DMS 273 treated with DMSO at 0.1 percent for 48 hours (cell line): ENCODE measurements around the gene MPO.

Experiments
- DNase-seq: peaks from one replicate; lab custom pipeline; 2025; lab: John Stamatoyannopoulos, UW

The MPO gene

DNA sequence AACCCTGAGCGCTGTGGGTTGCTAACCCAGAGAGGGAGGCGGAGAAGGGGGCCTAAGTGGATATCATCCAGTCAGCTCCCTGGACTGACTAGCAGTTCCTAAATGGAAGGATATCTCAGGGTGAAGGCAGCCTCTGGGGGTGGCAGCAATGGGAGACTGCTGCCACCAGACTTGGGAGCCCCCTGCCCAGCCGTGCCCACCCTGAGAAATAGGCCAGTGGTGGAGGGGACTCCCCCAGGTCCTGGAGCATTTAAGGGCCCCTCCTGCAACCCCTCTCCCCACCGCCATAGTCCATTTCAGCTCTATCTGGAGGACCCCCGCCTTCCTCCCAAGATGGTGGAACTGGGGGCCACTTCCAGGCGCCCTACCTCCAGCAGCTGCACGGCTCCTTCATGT is 39.4 kb upstream of the MPO start:
- DNase-seq, result no peak

GRCh38 chr17:58319173-58320162 is 38.7 kb upstream of the MPO start:
- no peak for DNase-seq

DNA sequence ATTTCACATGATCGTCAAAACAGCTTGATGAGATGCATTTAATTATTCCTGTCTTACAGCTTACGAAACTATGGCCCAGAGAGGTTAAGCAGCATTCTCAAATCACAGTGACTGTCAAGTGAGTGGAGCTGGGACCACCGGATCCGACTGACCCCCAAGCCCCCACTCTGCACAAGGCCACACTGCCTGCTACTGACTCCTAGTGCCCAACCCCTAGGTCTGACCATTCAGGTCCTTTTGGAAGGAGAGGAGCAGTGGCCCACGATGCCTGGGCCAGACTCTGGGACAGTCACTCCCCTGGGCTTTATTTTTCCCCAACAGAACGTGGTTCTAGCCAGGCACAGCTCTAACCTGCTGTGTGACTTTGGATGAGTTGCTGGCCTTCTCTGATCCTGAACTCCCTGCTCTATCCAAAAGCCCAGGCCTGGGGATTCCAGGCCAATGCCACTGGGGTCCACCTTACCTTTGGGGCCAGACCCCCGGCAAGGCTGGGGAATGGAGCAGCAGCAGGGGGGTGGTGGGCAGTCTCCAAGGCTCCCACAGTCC is 38.0 kb upstream of the MPO start:
- no peak for DNase-seq

DNA sequence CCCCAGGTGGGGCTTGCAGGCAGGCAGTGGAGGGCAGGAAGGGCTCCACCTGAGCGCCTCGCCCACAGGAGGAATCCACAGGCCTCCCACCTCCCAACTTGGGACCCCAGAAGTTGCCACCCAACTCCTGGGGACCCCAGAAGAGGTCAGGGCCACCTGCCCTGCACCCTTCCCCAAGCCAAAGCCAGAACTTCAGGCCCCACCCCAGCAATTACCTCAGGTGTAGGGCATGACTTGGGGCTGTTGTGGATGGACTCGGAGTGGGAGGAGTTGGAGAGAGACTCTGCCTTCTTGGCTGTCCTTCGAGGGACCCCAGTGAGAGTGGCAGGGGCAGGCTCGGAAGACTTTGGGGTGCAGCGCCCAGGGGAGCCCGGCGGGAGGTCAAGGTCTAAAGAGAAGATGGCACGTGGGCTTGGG is 37.3 kb upstream of the MPO start:
- no peak for DNase-seq

- DNase-seq, result peak; percentile 34
These were observed 36.8 kb upstream of the MPO start for GRCh38 chr17:58317421-58318064.

DNA sequence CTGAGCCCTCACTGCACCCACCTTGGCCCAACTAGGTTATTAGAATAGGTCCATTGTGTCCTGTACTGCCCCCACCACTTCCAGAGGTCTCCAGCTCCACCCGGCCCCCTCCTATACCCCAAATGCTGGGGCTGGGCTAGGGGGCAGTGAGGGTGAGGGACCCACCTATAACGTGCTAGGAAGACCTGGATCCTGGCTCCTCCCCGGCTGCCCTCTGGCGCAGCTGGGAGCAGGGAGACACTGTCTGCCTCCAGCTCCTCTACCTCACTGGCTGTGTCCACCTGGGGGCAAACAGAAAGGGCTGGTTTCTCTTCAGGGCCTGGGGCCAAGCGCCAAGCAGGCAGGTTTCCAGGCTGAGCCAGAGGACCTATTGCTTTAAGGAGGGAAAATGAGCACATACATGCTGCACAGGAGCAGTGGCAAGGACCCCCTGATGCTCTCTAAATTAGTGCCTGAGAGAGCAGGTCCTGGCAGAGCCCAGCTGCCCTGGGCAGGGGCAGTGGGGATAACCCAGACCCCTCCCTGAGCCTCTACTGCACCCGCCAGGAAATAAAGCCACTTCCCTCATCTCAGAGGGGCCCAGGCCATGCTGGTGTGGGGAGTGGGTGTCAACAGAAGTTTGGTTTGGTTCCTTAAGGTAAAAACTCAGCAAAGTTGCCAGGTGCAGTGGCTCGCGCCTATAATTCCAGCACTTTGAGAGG is 35.7 kb upstream of the MPO start:
- DNase-seq, result no peak

DNA sequence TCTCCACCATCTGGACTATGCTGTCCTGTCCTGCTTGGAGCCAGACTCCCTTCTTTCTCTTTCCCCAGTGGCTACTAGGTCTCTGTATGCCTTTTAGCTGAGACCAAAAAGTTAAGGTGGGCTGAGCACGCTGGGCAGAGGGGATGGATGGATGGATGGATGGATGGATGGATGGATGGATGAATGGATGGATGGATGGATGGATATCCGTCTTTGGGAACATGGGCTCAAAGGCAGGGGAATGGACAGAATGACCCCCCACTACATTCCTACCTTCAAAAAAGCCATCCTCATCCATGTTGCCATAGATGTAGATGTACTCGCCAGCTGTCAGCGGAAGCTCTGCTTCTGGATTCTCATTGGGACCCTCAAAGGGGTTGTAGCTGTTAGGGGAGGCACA is 35.0 kb upstream of the MPO start:
- no peak for DNase-seq

- DNase-seq, result no peak
These were observed 34.6 kb upstream of the MPO start for GRCh38 chr17:58315281-58315711.

DNA sequence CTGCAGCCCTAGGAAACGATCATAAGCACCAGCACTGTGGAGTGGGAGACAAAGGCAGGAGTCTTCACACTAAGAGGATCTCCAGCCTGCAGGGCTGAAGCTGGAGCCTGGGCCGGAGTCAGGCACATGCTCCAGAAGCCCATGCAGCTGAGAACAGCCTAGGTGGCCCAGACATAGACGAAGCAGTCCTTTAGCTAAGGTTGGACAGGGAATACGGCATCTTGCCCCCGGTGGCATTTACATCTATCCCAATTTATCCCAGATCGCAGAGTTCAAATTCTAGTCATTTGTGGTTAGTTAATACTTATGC is 33.9 kb upstream of the MPO start:
- no peak for DNase-seq

DNA sequence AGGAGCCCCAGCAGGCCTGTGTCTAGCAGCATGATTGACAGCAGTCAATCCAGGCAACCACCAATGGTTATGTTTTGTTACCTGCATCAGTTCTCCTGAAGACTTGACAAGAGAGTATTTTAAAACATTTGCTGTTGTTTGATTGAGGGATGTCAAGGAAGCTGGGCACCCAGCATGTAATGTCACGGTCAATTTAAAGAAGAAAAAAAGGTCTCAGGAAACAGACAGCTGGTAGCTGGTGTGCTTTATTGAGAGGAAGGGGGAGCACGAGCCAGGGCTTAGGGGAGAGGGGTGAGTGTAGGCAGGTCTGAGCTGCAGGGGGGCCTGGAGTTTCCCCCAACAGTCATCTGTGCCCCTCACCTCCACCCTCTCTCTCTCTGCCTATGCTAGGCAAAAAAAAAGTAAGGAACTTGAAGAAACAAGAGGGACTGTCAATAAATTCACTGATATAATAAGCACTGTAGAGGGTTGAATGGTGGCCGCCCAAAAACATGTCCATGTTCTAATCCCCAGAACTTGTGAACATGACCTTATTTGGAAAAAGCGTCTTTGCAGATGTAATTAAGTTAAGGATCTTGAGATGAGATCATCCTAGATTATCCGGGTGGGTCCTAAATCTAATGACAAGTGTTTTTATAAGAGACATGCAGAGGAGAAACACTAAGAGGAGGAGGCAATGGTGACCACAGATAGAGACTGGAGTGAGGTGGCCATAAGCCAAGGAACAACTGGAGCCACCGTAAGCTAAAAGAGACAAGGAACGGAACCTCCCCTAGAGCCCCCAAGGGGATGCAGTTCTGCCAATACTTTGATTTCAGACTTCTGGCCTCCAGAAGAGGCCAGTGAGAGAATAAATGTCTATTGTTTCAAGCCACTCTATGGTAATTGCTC is 33.3 kb upstream of the MPO start:
- DNase-seq, result no peak

DNA sequence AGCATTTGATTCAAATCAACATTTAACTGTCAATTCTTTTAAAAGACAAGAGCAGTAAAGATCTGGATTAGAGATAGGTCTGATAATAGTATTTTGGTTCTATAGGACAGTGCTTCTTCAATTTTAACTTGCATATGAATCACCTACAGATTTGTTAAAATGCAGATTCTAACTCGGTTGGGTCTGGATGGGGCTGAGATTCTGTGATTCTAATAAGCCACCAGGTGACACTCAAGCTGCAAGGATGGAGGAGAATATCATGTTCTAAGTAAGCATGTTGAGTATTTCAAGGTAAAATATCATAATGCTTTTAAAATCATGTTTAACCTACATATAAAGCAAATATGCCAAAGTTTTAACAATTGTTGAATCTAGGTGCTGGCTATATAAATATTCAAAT is 32.1 kb upstream of the MPO start:
- DNase-seq, result no peak

DNA sequence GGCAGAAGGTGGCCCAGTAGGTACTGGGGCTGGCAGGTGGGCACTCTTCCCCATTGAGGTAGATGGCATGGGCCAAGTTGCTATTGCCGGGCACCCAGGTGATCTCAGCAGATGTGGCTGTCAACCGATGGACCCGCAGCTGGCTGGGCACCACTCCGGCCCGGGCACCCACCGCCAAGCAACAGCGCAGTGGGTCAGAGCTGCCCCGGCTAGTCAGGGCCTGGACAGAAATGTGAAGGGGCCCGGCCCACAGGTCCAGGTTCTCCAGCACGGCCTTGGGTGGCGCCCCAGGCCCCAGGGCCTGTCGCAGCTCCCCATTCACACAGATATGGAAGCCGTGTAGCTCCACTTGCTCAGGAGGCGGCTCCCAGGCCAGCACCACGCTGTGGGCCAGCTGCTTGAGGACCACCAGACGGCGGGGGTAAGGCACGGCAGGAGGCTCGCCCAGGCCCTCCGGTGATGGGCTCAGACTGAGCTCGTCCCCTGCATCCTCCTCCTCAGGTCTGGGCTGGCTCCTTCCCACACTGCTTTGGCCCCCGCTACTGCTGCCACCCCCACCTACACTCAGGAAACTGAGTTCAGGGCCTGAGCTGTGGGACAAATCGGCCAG is 31.4 kb upstream of the MPO start:
- DNase-seq, result no peak

DNA sequence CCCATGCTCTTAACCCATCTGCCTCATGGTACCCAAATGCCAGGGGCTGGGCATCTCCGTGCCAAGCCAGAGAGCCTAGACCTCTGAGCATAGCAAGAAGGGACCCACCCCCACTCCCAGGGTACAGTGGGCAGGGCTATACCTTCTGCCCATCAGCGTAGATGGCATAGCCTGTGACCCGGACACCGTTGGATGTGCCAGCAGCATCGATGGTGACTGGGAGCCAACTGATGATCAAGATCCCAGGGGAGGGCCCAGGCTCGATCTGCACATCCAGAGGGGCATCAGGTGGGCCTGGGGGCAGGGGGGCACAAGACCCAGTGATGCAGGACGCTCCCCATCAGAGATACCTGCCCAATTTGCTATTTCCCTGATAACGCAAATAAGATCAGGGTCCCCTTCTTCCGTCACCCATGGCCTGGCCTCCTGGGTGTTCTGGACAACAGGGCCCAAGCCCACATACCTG is 30.7 kb upstream of the MPO start:
- no peak for DNase-seq

- no peak for DNase-seq
These were observed 30.0 kb upstream of the MPO start for GRCh38 chr17:58310511-58311428.

GRCh38 chr17:58309918-58310259 is 29.2 kb upstream of the MPO start:
- DNase-seq, result no peak

DNA sequence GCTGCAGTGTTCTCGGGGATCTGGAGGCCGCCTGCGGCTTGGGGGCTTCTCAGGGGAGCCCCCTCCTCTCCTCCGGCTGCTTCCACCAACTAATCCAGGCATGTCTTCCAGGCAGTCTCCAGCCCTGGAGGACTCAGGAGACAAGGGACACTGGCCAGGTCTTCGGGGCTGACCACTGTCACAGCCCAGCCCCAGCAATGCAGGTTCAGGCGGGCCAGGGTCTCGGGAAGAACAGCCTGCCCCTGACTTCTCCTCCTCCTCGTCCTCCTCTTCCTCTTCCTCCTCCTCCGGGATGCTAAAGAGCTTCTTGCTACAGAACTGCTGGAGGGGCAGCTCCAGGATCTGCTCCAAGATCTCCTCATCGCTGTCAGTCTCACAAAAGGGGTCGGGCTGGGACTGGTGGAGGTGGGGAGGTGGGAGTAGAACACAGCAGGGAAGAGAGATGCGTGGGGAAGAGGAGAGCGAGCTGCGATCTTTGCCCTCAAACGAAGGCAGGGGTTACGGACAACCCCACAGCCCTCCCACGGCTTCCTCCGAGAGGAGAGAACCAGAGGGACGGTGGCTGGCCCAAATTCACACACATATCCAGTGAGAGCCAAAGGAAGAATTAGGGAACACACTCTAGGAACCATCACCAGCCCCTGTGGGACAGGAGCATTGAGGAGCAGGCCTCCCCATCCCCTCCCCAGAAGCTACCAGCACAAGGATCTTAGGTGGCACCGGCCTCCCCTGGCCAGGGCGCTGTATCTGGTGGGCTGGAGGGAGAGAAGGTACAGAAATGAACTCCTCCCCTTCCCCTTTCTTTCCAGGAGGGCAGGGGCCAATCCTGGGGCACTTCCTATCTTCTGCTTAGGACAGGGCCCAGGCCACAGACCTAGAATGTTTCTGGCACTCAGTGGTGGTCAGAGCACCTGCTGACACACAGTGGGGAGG is 28.5 kb upstream of the MPO start:
- DNase-seq, result no peak

GRCh38 chr17:58308173-58308984 is 27.6 kb upstream of the MPO start:
- DNase-seq, result no peak
